Prostate gland (tissue), 2 donors: ENCODE measurements around the gene STBD1.

Experiments
- POLR2A ChIP-seq: fragments of 450-650 bp; IDR thresholded peaks from one replicate; pipeline ENCODE4 v1.6.1; 2016; ENCODE audit warnings: antibody characterized with exemption, mild to moderate bottlenecking
- TF ChIP-seq, protein P1 (sequence below), 4 experiments: fragments of 200-600 bp in 2 of 4; fragments of 450-650 bp in 2 of 4; sonication (generic) in 2 of 4; IDR thresholded peaks; 1 replicate in 3 of 4; 2 replicates in 1 of 4; pipeline ENCODE4 v1.5.1; 2016 to 2019; ENCODE audit warnings: antibody characterized with exemption in 4 of 4, mild to moderate bottlenecking in 2 of 4, moderate library complexity in 2 of 4

DNA sequence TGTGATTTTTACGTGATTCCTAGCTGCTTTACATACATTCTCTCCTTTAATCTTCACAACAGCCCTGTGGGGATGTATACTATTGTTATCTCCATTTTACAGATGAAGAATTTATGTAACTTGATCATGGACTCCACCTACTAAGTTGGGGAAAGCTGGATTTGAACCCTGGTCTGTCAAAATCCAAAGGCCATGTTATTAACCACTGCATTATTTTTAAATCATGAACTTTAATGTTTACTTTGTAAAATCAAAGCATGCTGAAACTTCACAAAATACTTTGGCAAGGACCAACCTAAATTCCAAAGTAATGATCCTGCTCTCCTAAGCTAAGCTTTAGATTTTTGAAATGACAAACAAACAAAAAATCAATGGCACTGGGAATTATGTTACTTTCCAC is 28.9 kb upstream of the STBD1 start:
- TF ChIP-seq, protein P1, sequence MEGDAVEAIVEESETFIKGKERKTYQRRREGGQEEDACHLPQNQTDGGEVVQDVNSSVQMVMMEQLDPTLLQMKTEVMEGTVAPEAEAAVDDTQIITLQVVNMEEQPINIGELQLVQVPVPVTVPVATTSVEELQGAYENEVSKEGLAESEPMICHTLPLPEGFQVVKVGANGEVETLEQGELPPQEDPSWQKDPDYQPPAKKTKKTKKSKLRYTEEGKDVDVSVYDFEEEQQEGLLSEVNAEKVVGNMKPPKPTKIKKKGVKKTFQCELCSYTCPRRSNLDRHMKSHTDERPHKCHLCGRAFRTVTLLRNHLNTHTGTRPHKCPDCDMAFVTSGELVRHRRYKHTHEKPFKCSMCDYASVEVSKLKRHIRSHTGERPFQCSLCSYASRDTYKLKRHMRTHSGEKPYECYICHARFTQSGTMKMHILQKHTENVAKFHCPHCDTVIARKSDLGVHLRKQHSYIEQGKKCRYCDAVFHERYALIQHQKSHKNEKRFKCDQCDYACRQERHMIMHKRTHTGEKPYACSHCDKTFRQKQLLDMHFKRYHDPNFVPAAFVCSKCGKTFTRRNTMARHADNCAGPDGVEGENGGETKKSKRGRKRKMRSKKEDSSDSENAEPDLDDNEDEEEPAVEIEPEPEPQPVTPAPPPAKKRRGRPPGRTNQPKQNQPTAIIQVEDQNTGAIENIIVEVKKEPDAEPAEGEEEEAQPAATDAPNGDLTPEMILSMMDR (IDR thresholded peaks at IDR 0.05), result no peak
- TF ChIP-seq POLR2A, result no peak
